ENCODE results near the gene ITK. TPM values are rescaled to one million over a fixed set of nuclear protein-coding genes. Genes with fewer than 3 reads are reported as not detected.

ITK gene
- total and polyA plus RNA-seq, 2 donors from 2014 or later = 0.11 to 14.0 TPM

DNA sequence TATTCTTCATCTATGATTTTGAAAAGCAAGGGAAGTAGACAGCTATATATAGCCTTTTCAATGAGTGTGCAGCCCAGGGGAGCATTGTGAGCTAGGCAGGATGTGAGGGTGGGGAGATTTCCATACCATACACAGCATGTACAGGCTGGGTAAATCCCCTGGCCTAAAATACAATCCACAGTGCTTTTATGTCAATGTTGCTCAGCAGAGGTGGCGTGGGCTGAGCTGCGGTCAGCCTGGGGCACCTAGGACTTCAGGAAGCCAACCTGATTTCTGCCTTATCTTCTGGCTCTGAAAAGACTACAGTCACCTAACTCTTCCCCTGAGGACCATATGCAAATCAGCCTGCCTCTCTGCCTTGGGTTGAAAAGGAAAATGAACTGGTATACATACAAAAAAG is 8.2 kb upstream of the ITK start:
- no peaks in the 10 kb centered on the region for H3K4me1 ChIP-seq (ENCODE audit: control insufficient read depth in 2 of 3, insufficient read depth in 2 of 3, low read depth in 1 of 3, low read length in 3 of 3)
- H3K27me3 ChIP-seq (ENCODE audit: control insufficient read depth, insufficient read depth, low read length) = no peaks in the 10 kb centered on the region
- H3K9ac ChIP-seq (ENCODE audit: low read length in 3 of 3) = no peak overlapping the region
- intact Hi-C loops (cut with DNase I) = no loop called here
- H3K27ac ChIP-seq (ENCODE audit: low read depth in 2 of 2, low read length in 2 of 2) = no peak overlapping the region
- no peaks in the 10 kb centered on the region for H3K9me3 ChIP-seq (ENCODE audit: control insufficient read depth in 2 of 3, insufficient read depth in 1 of 3, low read length in 3 of 3)
- FAIRE-seq = no peak
- DNase-seq = no peak
- H3K4me3 ChIP-seq (ENCODE audit: low read length in 3 of 3) = no peak overlapping the region
- no peaks in the 10 kb centered on the region for H3K36me3 ChIP-seq (ENCODE audit: control insufficient read depth in 2 of 3, insufficient read depth in 3 of 3, low read length in 3 of 3)
- TF ChIP-seq, protein P1, sequence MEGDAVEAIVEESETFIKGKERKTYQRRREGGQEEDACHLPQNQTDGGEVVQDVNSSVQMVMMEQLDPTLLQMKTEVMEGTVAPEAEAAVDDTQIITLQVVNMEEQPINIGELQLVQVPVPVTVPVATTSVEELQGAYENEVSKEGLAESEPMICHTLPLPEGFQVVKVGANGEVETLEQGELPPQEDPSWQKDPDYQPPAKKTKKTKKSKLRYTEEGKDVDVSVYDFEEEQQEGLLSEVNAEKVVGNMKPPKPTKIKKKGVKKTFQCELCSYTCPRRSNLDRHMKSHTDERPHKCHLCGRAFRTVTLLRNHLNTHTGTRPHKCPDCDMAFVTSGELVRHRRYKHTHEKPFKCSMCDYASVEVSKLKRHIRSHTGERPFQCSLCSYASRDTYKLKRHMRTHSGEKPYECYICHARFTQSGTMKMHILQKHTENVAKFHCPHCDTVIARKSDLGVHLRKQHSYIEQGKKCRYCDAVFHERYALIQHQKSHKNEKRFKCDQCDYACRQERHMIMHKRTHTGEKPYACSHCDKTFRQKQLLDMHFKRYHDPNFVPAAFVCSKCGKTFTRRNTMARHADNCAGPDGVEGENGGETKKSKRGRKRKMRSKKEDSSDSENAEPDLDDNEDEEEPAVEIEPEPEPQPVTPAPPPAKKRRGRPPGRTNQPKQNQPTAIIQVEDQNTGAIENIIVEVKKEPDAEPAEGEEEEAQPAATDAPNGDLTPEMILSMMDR (IDR thresholded peaks at IDR 0.05; ENCODE audit: borderline replicate concordance, extremely low read depth, insufficient read depth) = no peak

DNA sequence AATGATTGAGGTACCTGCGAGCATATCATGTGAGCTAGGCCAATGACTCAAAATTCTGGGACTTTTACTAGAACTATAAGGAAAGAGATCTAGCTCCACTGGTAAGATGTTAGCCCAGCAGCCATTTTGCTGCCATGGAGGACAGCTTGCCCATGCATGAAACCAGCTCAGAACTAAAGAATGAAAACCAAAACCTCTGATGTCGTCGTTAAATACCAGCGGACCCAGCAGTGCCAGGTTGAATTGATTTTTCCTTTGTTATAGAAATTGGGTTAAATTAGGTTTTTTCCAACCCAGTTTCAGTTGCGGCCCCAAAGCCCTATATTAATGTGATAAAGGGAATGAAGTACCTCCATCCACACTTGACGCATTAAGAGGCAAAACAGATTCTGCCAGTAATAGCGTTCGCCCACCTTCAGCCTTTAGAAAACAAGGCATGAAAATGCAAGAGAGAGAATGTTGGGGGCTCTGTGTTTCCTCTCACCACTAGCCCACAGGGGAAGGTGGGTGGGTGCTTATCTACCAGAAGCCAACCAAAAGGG is 5.5 kb upstream of the ITK start:
- no peaks in the 10 kb centered on the region for H3K4me1 ChIP-seq (ENCODE audit: control insufficient read depth in 2 of 3, insufficient read depth in 2 of 3, low read depth in 1 of 3, low read length in 3 of 3)
- DNase-seq (no peak), FAIRE-seq (no peak)
- no peaks in the 10 kb centered on the region for H3K9me3 ChIP-seq (ENCODE audit: control insufficient read depth in 2 of 3, insufficient read depth in 1 of 3, low read length in 3 of 3)
- no peaks in the 10 kb centered on the region for H3K36me3 ChIP-seq (ENCODE audit: control insufficient read depth in 2 of 3, insufficient read depth in 3 of 3, low read length in 3 of 3)
- no peaks in the 10 kb centered on the region for H3K27me3 ChIP-seq (ENCODE audit: control insufficient read depth, insufficient read depth, low read length)
- intact Hi-C loops (cut with DNase I) = no loop called here
- TF ChIP-seq, protein P1 (IDR thresholded peaks at IDR 0.05; ENCODE audit: borderline replicate concordance, extremely low read depth, insufficient read depth) = no peak
- H3K27ac ChIP-seq (ENCODE audit: low read depth in 2 of 2, low read length in 2 of 2) = no peak overlapping the region
- no peak overlapping the region for H3K9ac ChIP-seq (ENCODE audit: low read length in 3 of 3)
- H3K4me3 ChIP-seq (ENCODE audit: low read length in 3 of 3) = no peak overlapping the region

DNA sequence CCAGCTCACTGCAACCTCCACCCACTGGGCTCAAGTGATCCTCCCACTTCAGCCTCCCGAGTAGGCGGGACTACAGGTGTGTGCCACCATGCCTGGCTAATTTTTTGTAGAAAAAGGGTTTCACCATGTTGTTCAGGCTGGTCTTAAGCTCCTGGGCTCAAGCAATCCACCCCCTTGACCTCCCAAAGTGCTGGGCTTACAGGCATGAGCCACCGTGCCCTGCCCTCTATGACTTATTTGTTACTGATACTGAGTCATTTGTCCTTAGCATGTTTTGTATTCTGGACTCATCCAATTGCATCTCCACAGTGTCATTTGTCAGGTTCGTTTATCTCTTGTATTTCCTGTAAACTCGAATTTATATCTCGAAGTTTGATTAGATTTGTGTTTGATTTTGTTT is 2.7 kb upstream of the ITK start:
- DNase-seq (no peak), FAIRE-seq (no peak)
- no peak overlapping the region for H3K9ac ChIP-seq (ENCODE audit: low read length in 3 of 3)
- no peaks in the 10 kb centered on the region for H3K27me3 ChIP-seq (ENCODE audit: control insufficient read depth, insufficient read depth, low read length)
- no peak overlapping the region for H3K4me3 ChIP-seq (ENCODE audit: low read length in 3 of 3)
- no peaks in the 10 kb centered on the region for H3K36me3 ChIP-seq (ENCODE audit: control insufficient read depth in 2 of 3, insufficient read depth in 3 of 3, low read length in 3 of 3)
- H3K4me1 ChIP-seq (ENCODE audit: control insufficient read depth in 2 of 3, insufficient read depth in 2 of 3, low read depth in 1 of 3, low read length in 3 of 3) = no peaks in the 10 kb centered on the region
- intact Hi-C loops (cut with DNase I) = no loop called here
- H3K27ac ChIP-seq (ENCODE audit: low read depth in 2 of 2, low read length in 2 of 2) = no peak overlapping the region
- no peaks in the 10 kb centered on the region for H3K9me3 ChIP-seq (ENCODE audit: control insufficient read depth in 2 of 3, insufficient read depth in 1 of 3, low read length in 3 of 3)
- TF ChIP-seq, protein P1 (IDR thresholded peaks at IDR 0.05; ENCODE audit: borderline replicate concordance, extremely low read depth, insufficient read depth) = no peak

DNA sequence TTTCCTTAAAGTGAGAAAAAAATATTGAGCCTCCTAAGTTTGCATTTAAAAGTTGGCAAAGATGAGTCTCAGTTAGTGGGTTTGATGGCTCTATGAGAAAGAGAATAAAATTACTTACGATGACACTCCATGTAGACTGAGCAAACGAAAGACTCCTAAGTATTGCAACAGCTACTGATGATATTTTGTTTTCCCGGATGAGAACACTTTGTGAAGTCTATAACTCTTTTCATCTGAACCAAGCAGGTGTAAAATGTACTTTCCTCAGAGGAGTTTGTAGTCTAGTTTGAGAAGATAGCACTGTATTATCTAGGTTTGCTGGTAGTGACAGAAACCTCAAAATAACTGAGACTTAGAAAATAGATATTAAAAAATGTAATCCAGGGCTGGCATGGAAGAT is 1.7 kb upstream of the ITK start:
- intact Hi-C loops (cut with DNase I) = no loop called here

More for the DNA sequence above, 1.7 kb upstream of the ITK start:
- TF ChIP-seq, protein P1 (IDR thresholded peaks at IDR 0.05; ENCODE audit: borderline replicate concordance, extremely low read depth, insufficient read depth) = no peak
- H3K4me1 ChIP-seq (ENCODE audit: control insufficient read depth in 2 of 3, insufficient read depth in 2 of 3, low read depth in 1 of 3, low read length in 3 of 3) = no peaks in the 10 kb centered on the region
- H3K9ac ChIP-seq (ENCODE audit: low read length in 3 of 3) = no peak overlapping the region
- H3K36me3 ChIP-seq (ENCODE audit: control insufficient read depth in 2 of 3, insufficient read depth in 3 of 3, low read length in 3 of 3) = no peaks in the 10 kb centered on the region
- H3K4me3 ChIP-seq (ENCODE audit: low read length in 3 of 3) = no peak overlapping the region
- DNase-seq (no peak), FAIRE-seq (no peak)
- H3K27me3 ChIP-seq (ENCODE audit: control insufficient read depth, insufficient read depth, low read length) = no peaks in the 10 kb centered on the region
- no peaks in the 10 kb centered on the region for H3K9me3 ChIP-seq (ENCODE audit: control insufficient read depth in 2 of 3, insufficient read depth in 1 of 3, low read length in 3 of 3)
- no peak overlapping the region for H3K27ac ChIP-seq (ENCODE audit: low read depth in 2 of 2, low read length in 2 of 2)
